ENCODE results near the gene TBATA. TPM values are rescaled to one million over a fixed set of nuclear protein-coding genes. Genes with fewer than 3 reads are reported as not detected.
"Not testable (repeated sequence)": the region's sequence is repeated elsewhere in the genome, so short reads cannot be mapped to it uniquely, and the experiment has no call there.

TBATA gene
- total RNA-seq, 1 donor from 2014 or later = not detected

DNA sequence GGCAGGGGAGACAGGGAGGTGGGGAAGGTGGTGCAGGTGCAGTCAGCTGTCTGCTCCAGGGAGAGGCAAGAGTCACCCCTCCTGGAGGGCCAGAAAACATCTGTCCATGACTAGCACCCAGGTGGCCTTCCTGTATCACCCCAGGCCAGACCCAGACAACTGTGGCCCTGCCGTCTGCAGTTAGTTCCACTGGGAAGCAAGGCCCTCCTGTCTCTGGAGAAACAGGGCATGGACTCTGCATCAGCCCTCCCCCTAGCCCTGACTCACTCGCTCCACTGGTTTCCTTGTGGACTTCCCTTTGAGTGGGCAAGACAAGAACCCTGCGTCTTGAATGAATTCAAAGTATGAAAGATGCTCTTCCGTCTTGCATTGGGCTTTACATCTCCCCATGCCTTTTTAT is 12.6 kb downstream of the TBATA start:
- no peak for TF ChIP-seq CTCF (IDR thresholded peaks at IDR 0.05; ENCODE audit: insufficient read depth, low read length, poor library complexity, severe bottlenecking)
- peaks cover 4% of the 10 kb centered on the region for H3K27me3 ChIP-seq (ENCODE audit: control insufficient read depth, insufficient read depth, low read length)
- H3K36me3 ChIP-seq (ENCODE audit: control insufficient read depth, insufficient read depth, low read length) = no peaks in the 10 kb centered on the region
- no peak overlapping the region for H3K4me3 ChIP-seq (ENCODE audit: low read depth, low read length)
- no peak for DNase-seq (ENCODE audit: low read depth)

- no peak for TF ChIP-seq CTCF (IDR thresholded peaks at IDR 0.05; ENCODE audit: insufficient read depth, low read length, poor library complexity, severe bottlenecking)
- DNase-seq (ENCODE audit: low read depth) = no peak
- no peaks in the 10 kb centered on the region for H3K36me3 ChIP-seq (ENCODE audit: control insufficient read depth, insufficient read depth, low read length)
- no peak overlapping the region for H3K4me3 ChIP-seq (ENCODE audit: low read depth, low read length)
- peaks cover 4% of the 10 kb centered on the region for H3K27me3 ChIP-seq (ENCODE audit: control insufficient read depth, insufficient read depth, low read length)
Measured at GRCh38 chr10:70771311-70772194, 13.6 kb downstream of the TBATA start.

DNA sequence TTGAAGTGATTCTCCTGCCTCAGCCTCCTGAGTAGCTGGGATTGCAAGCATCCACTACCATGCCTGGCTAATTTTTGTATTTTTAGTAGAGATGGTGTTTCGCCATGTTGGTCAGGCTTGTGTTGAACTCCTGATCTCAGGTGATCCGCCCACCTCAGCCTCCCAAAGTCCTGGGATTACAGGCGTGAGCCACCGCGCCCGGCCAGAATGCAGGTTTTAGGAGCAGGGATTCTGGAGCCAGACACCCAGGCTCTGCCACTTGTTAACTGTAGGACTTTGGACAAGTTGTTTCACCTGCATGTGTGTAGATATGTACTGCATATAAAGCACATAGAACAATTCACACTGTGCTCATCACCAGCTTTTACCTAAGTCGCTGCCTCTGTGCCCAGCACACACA is 14.7 kb downstream of the TBATA start:
- not testable (repeated sequence) for H3K36me3 ChIP-seq (ENCODE audit: control insufficient read depth, insufficient read depth, low read length); H3K4me3 ChIP-seq (ENCODE audit: low read depth, low read length); DNase-seq (ENCODE audit: low read depth); H3K27me3 ChIP-seq (ENCODE audit: control insufficient read depth, insufficient read depth, low read length)

DNA sequence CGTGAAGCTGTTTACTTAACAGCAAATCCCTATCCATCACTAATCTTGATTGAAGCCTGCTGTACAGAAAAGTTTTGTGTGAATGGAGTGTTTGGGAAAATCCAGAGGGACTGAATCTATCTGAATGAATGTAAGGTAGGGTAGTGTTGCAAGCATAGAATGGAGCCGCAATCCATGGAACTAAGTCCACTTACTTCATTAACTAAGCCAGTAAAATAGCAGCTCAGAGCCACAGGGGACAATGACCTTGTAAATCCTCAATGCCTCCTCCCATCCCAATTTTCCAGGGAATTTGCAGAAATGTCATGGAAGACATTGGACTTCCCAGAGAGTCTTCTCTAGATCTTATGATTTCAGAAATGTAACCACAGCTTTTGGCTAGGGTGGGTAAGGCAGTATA is 15.2 kb downstream of the TBATA start:
- Histone ChIP-seq H3K27me3 (ENCODE audit: control insufficient read depth, insufficient read depth, low read length) (peaks cover 2% of the 10 kb centered on the region), H3K4me3 (ENCODE audit: low read depth, low read length) (no peak overlapping the region), H3K36me3 (ENCODE audit: control insufficient read depth, insufficient read depth, low read length) (no peaks in the 10 kb centered on the region)
- no peak for DNase-seq (ENCODE audit: low read depth)
- no peak for TF ChIP-seq CTCF (IDR thresholded peaks at IDR 0.05; ENCODE audit: insufficient read depth, low read length, poor library complexity, severe bottlenecking)

GRCh38 chr10:70769121-70769520 is 16.1 kb downstream of the TBATA start:
- Histone ChIP-seq H3K36me3 (ENCODE audit: control insufficient read depth, insufficient read depth, low read length) (no peaks in the 10 kb centered on the region), H3K27me3 (ENCODE audit: control insufficient read depth, insufficient read depth, low read length) (no peaks in the 10 kb centered on the region), H3K4me3 (ENCODE audit: low read depth, low read length) (no peak overlapping the region)
- DNase-seq (ENCODE audit: low read depth) = no peak
- no peak for TF ChIP-seq CTCF (IDR thresholded peaks at IDR 0.05; ENCODE audit: insufficient read depth, low read length, poor library complexity, severe bottlenecking)

DNA sequence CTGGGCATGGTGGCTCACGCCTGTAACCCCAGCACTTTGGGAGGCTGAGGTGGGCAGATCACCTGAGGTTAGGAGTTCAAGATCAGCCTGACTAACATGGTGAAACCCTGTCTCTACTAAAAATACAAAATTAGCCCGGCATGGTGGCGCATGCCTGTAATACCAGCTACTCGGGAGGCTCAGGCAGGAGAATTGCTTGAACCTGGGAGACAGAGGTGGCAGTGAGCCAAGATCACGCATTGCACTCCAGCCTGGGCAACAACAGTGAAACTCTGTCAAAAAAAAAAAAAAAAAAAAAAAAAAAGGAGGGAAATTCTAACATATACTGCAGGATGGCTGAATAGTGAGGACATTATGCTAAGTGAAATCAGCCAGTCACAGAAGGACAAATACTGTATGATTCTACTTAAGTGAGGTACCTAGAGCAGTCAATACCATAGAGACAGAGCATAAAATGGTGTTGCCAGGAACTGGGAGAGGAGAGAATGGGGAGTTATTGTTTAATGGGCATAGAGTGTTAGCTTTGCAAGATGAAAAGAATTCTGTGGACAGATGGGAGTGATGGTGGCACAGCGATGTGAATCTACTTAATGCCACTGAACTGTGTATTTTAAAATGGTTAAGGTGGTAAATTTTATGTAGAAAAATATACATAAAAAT is 17.0 kb downstream of the TBATA start:
- DNase-seq (ENCODE audit: low read depth); H3K36me3 ChIP-seq (ENCODE audit: control insufficient read depth, insufficient read depth, low read length); H3K27me3 ChIP-seq (ENCODE audit: control insufficient read depth, insufficient read depth, low read length); H3K4me3 ChIP-seq (ENCODE audit: low read depth, low read length): not testable (repeated sequence)

All from kidney epithelial cell (primary cell).